ES-I3 (cell line): ENCODE data around the gene SOX14.

ENCODE experiments used
- H3K36me3 ChIP-seq: 2 replicates; pipeline ENCODE4 v1.6.1; 2013; ENCODE audit warnings: mild to moderate bottlenecking, low read length, control low read depth, moderate library complexity; ENCODE audit not compliant: insufficient read depth
- H3K4me1 ChIP-seq: 2 replicates; pipeline ENCODE4 v1.6.1; 2013; ENCODE audit warnings: mild to moderate bottlenecking, control low read depth, low read length; ENCODE audit not compliant: insufficient read depth
- H3K9ac ChIP-seq: 2 replicates; pipeline ENCODE4 v1.6.1; 2013; ENCODE audit warnings: low read depth, mild to moderate bottlenecking, low read length, moderate library complexity
- H3K9me3 ChIP-seq: 2 replicates; pipeline ENCODE4 v1.6.1; 2013; ENCODE audit warnings: mild to moderate bottlenecking, low read length, moderate library complexity; ENCODE audit not compliant: control insufficient read depth, insufficient read depth

SOX14 gene

DNA sequence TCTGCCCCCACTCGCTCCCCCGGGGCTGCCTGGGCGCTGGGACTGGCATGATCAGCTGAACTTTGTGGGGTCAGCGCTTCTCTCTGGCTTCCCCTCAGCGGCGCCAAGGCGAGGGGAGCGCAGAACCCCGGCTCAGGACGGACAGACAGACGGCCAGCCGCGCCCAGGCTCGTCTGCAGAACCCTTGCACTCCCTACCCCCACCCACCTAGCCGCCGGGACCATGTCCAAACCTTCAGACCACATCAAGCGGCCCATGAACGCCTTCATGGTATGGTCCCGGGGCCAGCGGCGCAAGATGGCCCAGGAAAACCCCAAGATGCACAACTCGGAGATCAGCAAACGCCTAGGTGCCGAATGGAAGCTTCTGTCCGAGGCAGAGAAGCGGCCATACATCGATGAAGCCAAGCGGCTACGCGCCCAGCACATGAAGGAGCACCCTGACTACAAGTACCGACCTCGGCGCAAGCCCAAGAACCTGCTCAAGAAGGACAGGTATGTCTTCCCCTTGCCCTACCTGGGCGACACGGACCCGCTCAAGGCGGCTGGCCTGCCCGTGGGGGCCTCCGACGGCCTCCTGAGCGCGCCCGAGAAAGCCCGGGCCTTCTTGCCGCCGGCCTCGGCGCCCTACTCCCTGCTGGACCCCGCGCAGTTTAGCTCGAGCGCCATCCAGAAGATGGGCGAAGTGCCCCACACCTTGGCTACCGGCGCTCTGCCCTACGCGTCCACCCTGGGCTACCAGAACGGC, 621 bp downstream of the SOX14 start:
- peak overlapping the region; percentile 56; the same call in 1 of the 2 replicates for H3K9ac ChIP-seq
- H3K4me1 ChIP-seq, result peaks cover 21% of the 10 kb centered on the region
- no peaks in the 10 kb centered on the region for H3K36me3 ChIP-seq
- H3K9me3 ChIP-seq, result no peaks in the 10 kb centered on the region

DNA sequence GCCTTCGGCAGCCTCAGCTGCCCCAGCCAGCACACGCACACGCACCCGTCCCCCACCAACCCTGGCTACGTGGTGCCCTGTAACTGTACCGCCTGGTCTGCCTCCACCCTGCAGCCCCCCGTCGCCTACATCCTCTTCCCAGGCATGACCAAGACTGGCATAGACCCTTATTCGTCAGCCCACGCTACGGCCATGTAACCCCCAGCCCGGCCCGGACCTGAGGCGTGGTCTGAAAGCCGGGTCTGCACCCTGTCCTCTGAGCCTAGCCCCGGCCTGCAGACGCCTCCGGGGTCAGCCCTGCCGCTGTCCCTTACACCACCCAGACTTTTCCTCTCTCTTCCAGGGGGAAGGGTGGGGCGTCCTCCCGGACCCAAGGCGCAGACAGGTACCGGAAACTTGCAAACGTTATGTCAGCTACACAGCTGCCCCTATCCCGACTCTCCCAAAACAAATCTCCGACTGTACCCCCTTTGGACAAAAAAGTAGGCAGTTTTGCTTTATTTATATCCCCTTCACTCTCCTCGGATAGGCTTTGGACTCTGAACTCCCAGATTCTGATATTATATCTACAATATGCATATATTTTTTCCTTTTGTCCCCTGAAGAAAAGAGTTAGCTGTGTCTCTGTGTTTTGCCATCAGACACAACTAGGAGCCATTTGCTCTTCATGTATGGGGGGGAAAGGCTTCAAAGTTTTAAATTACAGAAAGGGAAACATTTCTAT, 1.4 kb downstream of the SOX14 start:
- peak overlapping the region; percentile 56; the same call in 1 of the 2 replicates for H3K9ac ChIP-seq
- no peaks in the 10 kb centered on the region for H3K9me3 ChIP-seq
- H3K36me3 ChIP-seq, result no peaks in the 10 kb centered on the region
- H3K4me1 ChIP-seq, result peaks cover 21% of the 10 kb centered on the region

DNA sequence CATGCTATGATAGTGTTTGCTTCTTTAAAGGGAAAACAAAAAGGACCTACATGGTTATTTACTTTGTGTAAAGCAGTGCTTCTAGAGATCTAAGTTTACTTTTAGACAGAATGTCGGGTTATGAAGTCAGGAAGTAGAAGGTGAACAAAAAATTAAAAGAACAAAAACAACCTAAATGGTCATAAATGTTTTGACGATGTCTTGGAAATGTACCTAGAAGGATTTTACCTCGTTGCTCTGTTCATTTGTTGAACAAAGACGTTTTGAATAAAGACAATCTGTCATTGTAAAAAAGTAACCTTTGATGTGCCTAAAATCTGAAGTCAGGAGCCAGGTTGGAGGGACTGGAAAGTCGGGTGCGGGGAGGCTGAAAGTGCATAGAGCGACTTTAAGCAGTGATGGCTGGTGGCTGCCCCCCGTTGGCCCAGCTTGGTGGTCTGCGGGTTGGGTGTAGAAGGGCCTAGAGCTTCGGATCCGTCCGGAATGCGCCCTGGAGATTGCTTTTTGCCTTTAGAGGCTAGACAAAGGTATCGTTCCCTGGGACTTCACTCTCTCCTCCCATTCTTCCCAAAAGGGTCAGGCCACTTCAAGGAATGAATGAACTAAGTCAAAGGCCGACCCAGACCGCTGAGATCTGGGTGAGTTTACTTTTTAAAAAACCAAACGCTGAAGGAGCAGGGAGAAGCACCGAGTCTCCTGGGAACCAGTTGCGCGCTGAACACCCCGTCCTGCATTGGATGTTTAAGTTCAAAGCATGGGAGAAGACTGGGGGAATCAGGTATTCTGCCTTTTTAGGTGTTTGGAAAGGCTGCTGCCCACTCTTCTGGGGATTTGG, 2.1 kb downstream of the SOX14 start:
- Histone ChIP-seq H3K9ac (peak overlapping the region; percentile 56), H3K9me3 (no peaks in the 10 kb centered on the region), H3K4me1 (peaks cover 13% of the 10 kb centered on the region; the same call in 1 of the 2 replicates)

DNA sequence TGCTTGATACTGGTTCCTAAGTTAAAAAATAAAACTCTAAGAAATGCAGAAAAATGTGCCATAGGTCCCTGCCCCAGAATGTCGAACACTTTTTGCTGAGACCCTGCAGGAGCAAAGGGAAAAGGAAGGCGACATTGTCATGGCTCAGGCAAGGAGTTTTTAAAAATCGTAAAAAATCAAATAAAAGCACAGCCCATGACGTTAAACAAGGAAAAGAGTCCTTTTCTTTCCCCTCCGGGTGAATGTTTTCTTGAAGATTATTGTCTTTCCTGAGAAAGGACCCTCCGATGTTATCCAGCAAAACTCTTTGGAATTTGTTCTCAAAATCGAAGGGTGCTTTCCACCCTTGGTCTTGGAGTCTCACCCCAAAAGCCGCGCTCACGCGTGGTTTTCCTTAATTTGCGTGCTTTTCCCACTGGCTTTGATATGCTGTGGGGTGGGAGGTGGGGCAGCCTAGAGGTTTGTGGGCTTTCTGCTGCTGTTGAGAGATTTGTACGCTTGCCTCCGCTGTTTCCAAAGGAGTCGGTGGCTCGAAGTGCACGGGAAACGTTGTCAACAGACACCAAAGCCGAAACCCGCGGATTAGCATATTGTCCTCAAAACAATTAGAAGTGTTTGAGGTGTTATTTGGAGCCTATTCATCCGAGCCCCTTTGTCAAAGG, 2.9 kb downstream of the SOX14 start:
- H3K9ac ChIP-seq, result peak overlapping the region; percentile 56
- H3K4me1 ChIP-seq, result peaks cover 11% of the 10 kb centered on the region; the same call in 1 of the 2 replicates
- H3K9me3 ChIP-seq, result no peaks in the 10 kb centered on the region
- no peaks in the 10 kb centered on the region for H3K36me3 ChIP-seq

More for the DNA sequence above, 2.1 kb downstream of the SOX14 start:
- H3K36me3 ChIP-seq, result no peaks in the 10 kb centered on the region

DNA sequence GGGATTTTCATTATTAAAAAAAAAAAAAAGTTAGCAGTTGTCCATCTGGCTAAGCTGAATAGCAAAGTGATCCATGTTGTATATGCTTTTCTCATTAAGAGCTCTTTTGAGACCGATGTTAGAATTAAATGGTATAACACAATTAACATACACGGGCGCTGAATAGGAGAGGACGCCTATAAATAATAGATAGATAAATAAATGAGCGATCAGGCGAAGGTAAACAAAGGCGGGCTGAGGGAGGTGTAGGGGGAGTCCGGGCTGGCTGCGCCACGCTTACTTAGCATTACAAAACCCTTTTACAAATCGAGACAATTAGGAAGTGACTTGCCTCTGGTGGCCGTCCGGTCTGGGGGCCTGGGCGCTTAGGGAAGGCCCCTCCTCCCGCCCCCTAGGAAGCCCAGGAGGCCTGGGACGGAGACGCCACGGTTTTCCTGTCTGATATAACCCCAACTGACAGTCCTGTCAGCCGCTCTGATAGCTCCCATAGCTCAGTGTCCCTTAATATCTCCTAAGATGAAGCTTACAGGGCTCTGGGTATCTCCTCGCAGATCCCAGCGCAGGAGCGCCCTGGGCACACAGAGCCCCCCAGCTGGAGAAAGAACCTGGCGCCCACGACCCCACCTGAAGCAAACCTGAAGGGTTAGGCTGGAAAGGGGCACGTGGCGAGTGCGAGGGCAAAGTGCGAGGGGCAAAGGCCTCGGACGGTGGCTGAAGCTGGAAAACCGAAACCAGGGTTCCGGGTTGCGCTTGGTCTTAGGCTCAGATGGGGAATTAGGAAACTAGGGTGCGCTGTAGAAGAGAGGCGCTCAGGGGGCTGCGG, 3.6 kb downstream of the SOX14 start:
- peaks cover 11% of the 10 kb centered on the region; the same call in 1 of the 2 replicates for H3K4me1 ChIP-seq
- no peaks in the 10 kb centered on the region for H3K36me3 ChIP-seq
- H3K9me3 ChIP-seq, result no peaks in the 10 kb centered on the region
- H3K9ac ChIP-seq, result peak overlapping the region; percentile 57; the same call in 1 of the 2 replicates

DNA sequence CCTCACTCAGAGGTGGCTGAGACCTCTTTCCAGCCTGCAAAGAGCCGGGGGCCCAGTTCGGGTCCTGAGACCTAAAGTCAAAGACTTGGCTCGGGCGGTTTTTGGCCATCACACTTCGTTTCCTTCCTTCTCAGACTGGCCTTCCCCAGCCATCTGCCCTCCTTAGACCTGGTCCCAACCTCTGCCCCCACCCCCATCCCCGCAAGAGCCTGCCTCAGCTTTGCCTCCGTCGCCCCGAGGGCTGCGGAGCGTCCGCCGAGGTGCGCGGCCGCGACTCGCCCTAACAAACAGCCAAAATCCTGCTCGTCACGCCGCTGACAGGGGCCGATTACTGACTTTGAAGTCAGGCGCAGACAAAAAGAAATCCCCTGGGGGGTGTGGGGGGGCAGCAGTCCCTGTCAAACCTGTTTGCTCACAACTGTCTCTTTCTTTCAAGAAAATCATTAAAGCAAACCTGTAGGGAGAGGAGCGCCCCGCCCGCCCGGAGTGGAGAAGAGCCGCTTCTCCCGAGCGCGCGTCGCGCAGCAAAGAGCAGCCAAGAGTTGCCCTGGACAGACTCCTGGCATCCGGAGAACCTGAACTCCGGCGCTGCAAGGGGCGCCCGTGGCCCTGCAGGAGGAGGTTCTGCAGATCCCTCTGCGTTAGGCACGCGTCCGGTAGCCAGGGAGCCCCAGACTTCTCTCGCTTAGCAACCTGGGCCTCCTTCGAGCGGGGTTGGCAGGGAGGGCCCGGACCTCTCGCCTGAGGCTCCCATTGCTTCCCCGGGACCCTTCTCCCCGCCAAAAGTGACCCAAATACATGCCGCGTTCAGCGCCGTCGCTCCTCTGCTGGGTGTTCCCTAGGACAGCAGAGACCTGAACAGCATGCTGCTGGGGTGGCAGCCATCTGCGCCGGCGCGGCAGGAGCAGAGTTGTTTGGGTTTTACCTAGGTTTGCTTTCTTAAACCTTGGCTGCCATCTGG, 4.5 kb downstream of the SOX14 start:
- no peaks in the 10 kb centered on the region for H3K9me3 ChIP-seq
- H3K9ac ChIP-seq, result peak overlapping the region; percentile 57; the same call in 1 of the 2 replicates
- peaks cover 11% of the 10 kb centered on the region for H3K4me1 ChIP-seq
- H3K36me3 ChIP-seq, result no peaks in the 10 kb centered on the region

DNA sequence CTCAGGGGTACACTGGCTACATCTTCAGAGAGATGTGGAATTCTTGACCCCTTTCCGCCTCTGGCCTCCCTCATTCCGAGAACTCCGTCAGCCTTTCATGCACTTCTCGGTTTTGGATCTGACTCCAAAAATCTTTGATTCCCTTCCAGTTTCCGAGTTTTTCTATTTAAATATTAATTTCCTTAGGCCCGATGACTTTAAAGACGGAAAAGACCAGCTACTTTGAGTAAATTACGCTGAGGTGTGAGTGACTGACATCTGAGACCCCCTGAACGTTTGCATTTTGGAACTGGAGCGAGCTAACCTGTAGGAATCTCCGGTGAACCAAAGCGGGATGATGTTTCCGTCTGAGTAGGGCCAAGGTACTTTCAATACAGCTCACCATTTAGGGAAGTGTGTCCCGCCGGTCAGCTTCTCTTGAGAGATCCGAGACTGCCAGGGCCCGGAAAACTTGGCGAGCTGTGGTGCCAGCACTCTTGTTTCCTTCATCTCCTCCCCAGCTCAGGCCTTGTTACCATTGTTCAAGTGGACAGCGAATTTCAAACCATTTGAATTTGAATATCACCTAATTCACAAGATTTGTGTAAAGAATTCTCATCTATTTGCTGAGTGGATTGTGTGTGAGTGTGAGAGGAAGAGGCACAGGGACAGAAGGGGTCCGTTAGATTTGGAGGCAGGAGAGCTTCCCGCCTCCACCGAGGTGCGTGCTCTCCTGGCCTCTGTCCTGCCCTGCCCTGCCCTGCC, 5.4 kb downstream of the SOX14 start:
- Histone ChIP-seq H3K9me3 (no peaks in the 10 kb centered on the region), H3K4me1 (peaks cover 11% of the 10 kb centered on the region), H3K9ac (peak overlapping the region; percentile 57; the same call in 1 of the 2 replicates), H3K36me3 (no peaks in the 10 kb centered on the region)

DNA sequence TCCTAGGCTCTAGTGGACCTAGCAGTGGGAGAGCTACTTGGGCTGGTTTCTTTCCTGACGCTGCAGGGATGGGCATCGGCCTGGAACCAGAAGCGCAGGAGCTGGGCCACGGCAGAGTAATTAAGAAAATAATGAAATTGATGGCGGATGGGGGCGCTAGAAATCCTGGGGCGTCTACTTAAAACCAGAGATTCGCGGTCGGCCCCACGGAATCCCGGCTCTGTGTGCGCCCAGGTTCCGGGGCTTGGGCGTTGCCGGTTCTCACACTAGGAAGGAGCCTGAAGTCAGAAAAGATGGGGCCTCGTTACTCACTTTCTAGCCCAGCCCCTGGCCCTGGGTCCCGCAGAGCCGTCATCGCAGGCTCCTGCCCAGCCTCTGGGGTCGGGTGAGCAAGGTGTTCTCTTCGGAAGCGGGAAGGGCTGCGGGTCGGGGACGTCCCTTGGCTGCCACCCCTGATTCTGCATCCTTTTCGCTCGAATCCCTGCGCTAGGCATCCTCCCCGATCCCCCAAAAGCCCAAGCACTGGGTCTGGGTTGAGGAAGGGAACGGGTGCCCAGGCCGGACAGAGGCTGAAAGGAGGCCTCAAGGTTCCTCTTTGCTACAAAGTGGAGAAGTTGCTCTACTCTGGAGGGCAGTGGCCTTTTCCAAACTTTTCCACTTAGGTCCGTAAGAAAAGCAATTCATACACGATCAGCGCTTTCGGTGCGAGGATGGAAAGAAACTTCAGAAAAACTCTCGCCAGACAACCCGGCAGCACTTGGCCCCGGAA, 6.1 kb downstream of the SOX14 start:
- Histone ChIP-seq H3K9ac (peak overlapping the region; percentile 57; the same call in 1 of the 2 replicates), H3K9me3 (no peaks in the 10 kb centered on the region), H3K4me1 (peaks cover 11% of the 10 kb centered on the region), H3K36me3 (no peaks in the 10 kb centered on the region)

DNA sequence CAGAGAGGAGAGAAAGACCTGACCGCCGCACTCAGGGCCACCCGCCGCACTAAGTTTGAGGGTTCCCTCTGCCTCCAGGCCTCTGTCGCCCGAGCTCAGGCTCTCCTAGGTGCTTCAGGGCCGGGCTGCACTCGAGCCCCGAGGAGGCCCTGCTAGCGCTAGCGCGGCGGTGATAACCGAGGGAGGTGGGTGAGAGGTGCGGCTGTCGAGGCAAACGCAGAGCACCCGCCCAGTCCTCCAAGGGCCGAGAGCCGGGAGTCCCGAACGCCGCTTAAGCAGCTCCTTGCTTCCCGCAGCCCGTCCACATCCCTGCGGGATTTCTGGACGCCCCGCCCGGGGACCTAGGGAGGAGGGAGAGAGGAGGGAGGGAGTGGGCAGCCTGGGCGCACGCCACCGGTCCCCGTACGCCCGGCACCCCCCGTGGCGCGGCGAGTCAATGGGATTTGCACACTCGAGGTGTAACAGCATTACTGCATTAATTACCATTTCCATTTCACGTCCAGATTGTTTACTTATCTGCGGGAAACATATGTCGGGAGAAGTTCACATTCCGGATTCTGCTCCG, 6.8 kb downstream of the SOX14 start:
- H3K36me3 ChIP-seq, result no peaks in the 10 kb centered on the region
- H3K9me3 ChIP-seq, result no peaks in the 10 kb centered on the region
- peaks cover 11% of the 10 kb centered on the region for H3K4me1 ChIP-seq
- peak overlapping the region; percentile 57; the same call in 1 of the 2 replicates for H3K9ac ChIP-seq

DNA sequence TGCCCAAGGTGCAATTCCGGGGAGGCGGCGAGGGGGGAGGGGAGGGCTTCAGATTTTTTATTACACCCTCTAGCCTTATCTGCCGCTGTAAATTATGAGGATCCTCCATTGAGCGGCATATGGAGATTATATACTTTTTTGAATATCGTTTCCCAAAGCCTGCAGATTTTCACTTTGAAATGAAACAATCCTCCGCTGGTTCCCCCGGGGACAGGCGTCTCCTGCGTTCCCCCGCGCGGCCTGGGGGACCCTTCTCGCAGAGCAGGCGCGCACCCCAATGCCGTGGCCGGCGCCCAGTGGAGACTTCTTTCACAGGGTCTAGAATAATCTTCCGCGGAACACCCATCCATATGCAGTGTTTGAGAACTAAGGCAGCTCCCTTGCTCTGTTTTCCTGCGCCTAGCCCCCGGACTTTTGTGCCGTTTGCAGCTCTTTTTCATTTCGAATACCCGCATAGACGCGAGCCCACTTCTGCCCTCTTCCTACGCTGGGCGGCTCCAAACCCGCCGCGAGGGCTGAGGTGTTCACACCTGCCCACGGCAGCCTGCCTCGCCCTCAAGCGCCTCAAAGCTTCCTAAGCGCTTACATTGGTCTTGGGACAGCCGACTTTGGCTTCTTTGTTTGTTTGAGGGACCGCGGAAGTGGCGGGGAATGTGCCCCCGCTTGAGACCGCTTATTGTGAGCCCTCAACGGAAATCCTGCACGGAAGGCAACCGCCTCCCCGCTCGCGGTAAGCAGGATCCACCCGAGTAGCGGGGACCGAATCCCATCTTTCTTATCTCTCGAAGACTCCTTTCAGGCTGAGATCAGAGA, 7.5 kb downstream of the SOX14 start:
- no peaks in the 10 kb centered on the region for H3K36me3 ChIP-seq
- H3K9ac ChIP-seq, result peak overlapping the region; percentile 57; the same call in 1 of the 2 replicates
- H3K9me3 ChIP-seq, result no peaks in the 10 kb centered on the region
- H3K4me1 ChIP-seq, result peaks cover 11% of the 10 kb centered on the region
